Subcutaneous adipose tissue (tissue), 4 donors: ENCODE results near the gene APOOL. TPM values are rescaled to one million over a fixed set of nuclear protein-coding genes. Genes with fewer than 3 reads are reported as not detected.

Experiments
- total RNA-seq, 4 donors: library from RNA; depleted of rRNA; stranded (reverse); fragments of >200 nt; gene quantifications; one replicate each; pipeline ENCODE4 v1.1.0, GENCODE V29; 2016
- TF ChIP-seq, protein P1 (sequence below): fragments of 450-650 bp; IDR thresholded peaks from one replicate; pipeline ENCODE4 v1.5.1; 2016; ENCODE audit warnings: low read depth, mild to moderate bottlenecking, control low read depth, antibody characterized with exemption, moderate library complexity

APOOL gene
- total RNA-seq, 4 donors from 2014 or later = 8.7 to 12.1 (median 11.1) TPM

DNA sequence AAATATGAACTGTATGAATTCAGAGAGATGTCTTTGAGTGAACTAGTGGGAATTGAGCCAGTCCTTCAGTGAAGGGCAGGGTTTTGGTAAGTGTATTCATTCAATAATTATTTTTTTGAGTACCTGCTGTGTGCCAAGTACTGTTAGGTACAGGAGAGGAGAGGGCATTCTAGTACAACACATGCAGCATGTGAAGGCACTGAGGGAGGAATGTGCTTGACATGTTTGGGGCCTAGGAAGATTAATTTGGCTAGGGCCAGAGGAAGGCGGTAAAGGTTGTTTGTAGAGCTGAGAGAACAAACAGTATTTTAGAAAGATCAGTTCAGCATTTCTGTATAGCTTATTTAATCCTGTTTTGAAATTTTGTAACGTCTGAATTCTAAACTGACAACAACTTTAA lies 27.8 kb downstream of the APOOL start:
- TF ChIP-seq, protein P1, sequence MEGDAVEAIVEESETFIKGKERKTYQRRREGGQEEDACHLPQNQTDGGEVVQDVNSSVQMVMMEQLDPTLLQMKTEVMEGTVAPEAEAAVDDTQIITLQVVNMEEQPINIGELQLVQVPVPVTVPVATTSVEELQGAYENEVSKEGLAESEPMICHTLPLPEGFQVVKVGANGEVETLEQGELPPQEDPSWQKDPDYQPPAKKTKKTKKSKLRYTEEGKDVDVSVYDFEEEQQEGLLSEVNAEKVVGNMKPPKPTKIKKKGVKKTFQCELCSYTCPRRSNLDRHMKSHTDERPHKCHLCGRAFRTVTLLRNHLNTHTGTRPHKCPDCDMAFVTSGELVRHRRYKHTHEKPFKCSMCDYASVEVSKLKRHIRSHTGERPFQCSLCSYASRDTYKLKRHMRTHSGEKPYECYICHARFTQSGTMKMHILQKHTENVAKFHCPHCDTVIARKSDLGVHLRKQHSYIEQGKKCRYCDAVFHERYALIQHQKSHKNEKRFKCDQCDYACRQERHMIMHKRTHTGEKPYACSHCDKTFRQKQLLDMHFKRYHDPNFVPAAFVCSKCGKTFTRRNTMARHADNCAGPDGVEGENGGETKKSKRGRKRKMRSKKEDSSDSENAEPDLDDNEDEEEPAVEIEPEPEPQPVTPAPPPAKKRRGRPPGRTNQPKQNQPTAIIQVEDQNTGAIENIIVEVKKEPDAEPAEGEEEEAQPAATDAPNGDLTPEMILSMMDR = no peak

DNA sequence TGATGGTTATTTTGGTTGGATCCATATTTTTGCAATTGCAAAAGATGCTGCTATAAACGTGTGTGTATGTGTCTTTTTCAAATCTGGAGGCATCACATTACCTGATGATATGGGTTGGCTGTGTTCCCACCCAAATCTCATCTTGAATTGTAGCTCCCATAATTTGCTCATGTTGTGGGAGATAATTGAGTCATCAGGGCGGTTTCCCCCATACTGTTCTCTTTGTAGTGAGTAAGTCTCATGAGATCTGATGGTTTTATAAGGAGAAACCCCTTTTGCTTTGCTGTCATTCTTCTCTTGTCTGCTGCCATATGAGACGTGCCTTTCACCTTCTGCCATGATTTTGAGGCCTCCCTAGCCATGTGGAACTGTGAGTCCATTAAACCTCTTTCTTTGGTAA lies 33.4 kb downstream of the APOOL start:
- TF ChIP-seq, protein P1 = no peak

DNA sequence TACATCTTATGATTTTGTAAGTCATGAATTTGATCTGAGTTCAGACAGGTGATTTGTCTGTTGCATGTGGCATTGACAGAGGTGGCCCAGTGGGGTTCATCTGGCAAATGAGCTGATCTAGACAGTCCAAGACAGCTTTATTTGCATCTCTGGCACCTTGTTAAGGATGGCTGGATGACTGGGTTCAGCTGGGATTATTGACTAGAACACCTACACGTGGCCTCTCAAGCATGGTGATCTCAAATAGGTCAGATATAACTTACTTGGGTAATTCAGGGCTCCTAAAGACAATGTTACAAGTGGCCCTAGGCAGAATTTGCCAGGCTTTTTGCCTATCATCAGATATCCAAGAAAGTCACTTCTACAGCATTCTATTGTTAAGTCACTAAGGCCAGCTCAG lies 48.0 kb downstream of the APOOL start:
- TF ChIP-seq, protein P1 = no peak

DNA sequence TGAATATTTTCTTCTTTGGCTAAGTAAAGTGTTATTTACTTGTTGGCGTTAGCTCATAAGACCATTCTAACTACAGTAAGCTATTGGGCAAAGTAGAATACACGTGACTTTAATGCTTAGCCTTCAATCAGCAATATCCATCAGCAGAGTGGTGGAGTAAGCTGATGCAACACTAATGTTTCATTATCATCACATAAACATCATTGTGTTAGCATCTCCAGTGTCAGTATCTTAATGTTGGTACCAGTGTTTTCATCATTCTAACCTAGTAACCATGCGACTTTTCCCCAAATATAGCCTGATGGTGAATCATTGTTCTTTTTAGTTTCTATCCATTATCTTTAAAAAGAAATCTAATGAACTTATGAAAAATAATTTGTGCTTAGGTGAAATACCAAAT lies 48.5 kb downstream of the APOOL start:
- TF ChIP-seq, protein P1 = no peak

DNA sequence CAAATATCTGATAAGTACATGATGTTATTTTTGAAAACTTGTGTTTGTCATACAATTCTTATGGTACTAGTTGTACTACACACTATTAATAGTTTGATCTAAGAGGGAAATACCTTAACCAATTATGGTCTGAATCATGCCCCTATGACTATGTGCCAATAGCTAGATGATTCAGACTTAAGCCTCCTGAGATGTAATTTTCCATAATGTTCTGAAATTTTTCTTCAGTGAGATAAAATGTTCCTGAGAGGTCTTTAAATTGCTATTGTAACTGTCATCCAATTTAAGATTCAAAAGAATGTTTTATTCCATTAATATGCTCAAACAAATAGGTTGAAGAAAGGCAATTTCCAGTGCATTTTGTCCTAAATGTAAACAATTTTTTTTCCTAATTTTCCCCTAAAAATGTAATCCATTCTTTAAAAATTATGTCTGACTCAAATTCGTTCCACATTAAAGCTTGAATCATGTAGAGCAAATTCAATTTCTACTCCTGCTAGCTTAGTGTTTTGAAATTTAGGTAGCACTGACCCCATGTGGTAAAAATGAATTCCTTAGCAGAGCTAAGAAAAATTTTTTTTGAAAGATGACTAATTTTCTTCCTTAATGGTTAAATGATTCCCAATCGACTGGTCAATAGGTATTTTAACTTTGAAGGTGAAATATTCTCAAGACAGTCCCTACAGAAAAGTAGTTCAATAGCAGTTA lies 49.1 kb downstream of the APOOL start:
- TF ChIP-seq, protein P1 = no peak

DNA sequence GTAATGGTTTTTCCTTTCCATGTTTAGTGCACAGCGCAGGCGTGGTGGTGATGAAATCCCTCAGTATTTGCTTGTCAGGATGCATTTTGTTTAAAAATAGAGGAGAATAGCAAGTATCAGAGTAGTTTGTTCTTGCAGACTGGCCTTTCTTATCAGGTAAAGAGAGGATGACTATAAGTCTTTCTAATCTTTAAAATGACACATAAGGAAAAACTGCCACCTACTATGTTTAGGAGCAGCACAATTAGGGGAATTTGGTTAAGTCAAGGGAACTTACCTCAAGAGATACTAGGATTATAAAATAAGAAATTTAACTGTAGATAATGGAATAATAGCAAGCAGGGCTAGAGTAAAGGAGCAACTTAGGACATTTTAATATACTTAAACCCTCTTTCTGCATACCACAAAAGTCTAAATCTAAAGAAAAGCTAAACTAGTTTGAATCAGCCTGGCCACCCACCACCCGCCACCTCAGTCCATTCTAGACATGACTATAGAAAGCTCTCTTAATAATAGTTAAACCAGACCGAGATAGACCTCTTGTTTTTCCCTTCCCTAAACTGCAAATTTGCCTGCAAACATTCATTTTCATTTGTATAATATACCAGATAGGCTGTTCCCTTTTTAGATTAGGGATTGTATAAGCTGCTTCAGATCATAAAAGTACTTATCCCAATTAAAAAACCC lies 62.0 kb downstream of the APOOL start:
- TF ChIP-seq, protein P1 = no peak

DNA sequence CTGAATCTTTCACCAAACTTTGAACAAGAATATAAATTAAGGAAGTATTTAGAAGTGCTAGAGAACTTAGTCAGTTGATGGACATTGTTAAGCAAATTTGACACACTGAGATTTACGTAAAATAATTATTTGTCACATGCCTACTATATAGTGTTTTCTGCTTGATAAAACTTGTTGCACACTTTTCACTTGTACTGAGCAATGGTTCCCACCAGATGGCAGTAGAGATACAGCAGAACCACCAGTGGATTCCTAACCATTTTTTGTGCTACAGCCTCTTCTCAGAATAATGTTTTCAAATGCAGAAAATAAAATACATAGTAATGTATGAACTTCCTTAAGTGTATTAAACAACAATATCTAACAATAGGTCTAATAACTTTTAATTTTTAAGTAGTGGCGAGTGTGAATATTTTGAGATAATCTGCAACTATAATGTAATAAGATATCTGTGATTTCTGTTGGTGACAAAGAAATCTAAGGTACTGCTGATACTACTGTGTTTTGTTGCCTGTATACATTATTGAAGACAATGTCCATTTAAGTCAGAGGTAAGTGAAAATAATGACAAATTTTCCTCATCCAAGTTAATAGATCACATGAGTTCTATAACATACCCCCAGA lies 81.2 kb downstream of the APOOL start:
- TF ChIP-seq, protein P1 = no peak
